ENCODE results near the gene TSHZ2. TPM values are rescaled to one million over a fixed set of nuclear protein-coding genes. Genes with fewer than 3 reads are reported as not detected.

Gene TSHZ2
- total RNA-seq, 1 experiment from 2014 or later = 0.07 TPM

DNA sequence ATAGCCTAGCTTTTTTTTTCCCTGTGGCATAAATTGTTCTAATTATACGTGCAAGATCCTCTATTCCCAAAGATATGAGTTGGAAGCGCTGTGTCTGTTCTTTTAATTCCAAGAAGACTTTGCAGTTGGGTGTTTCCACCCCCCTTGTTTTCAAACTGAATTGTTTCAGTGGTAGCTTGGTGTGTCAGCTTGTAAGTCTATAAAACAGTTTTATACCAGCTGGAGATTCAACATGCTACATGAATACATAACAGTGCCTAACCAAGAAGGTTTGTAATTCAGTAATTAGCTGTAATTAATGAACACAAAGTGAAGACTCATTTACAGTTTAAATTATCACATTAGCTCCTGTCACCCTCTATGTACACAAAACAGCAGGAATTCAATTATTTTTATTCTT lies 467.5 kb downstream of the TSHZ2 start:
- Histone ChIP-seq H3K9me3 (ENCODE audit: control insufficient read depth in 1 of 2, insufficient read depth in 1 of 2, low read depth in 1 of 2, low read length in 2 of 2) (no peaks in the 10 kb centered on the region), H3K79me2 (ENCODE audit: insufficient read depth, low read length) (no peaks in the 10 kb centered on the region), H3K27ac (ENCODE audit: low read depth, low read length) (no peak overlapping the region), H3K9ac (ENCODE audit: low read length) (no peak overlapping the region), H3K4me1 (ENCODE audit: control insufficient read depth in 1 of 2, insufficient read depth in 2 of 2, low read length in 2 of 2) (no peaks in the 10 kb centered on the region), H2AFZ (ENCODE audit: low read depth, low read length, poor library complexity, severe bottlenecking) (no peak overlapping the region), H3K27me3 (ENCODE audit: insufficient read depth, low read length) (no peaks in the 10 kb centered on the region), H3K9me2 (ENCODE audit: insufficient read depth) (no peaks in the 10 kb centered on the region), H3K4me2 (ENCODE audit: low read length) (no peak overlapping the region), H4K20me1 (ENCODE audit: insufficient read depth) (no peaks in the 10 kb centered on the region), H3K4me3 (replicated peaks in 1 of 2; ENCODE audit: low read depth in 1 of 2, low read length in 2 of 2) (no peak overlapping the region), H3K36me3 (ENCODE audit: control insufficient read depth in 1 of 2, insufficient read depth in 2 of 2, low read length in 2 of 2) (no peaks in the 10 kb centered on the region)
- ChIA-PET CTCF (no interaction called here), RAD21 (ENCODE audit: low non-redundant PET in 1 of 2, low total read pairs in 2 of 2, uncharacterized antibody in 2 of 2, unreplicated experiment in 2 of 2) (no interaction called here), POLR2A (no interaction called here)
- no TSS peak for BruUV-seq (replicated peaks)
- ATAC-seq (no peak), DNase-seq (ENCODE audit: low read depth, low spot score) (no peak)
- intact Hi-C loops (cut with micrococcal nuclease) = no loop called here
- TF ChIP-seq, protein P1, sequence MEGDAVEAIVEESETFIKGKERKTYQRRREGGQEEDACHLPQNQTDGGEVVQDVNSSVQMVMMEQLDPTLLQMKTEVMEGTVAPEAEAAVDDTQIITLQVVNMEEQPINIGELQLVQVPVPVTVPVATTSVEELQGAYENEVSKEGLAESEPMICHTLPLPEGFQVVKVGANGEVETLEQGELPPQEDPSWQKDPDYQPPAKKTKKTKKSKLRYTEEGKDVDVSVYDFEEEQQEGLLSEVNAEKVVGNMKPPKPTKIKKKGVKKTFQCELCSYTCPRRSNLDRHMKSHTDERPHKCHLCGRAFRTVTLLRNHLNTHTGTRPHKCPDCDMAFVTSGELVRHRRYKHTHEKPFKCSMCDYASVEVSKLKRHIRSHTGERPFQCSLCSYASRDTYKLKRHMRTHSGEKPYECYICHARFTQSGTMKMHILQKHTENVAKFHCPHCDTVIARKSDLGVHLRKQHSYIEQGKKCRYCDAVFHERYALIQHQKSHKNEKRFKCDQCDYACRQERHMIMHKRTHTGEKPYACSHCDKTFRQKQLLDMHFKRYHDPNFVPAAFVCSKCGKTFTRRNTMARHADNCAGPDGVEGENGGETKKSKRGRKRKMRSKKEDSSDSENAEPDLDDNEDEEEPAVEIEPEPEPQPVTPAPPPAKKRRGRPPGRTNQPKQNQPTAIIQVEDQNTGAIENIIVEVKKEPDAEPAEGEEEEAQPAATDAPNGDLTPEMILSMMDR (IDR thresholded peaks at IDR 0.05 in 2 of 3, conservative IDR thresholded peaks at IDR 0.05 in 1 of 3; ENCODE audit: borderline replicate concordance in 1 of 3, insufficient read depth in 1 of 3, low read depth in 2 of 3, low read length in 2 of 3) = no peak

DNA sequence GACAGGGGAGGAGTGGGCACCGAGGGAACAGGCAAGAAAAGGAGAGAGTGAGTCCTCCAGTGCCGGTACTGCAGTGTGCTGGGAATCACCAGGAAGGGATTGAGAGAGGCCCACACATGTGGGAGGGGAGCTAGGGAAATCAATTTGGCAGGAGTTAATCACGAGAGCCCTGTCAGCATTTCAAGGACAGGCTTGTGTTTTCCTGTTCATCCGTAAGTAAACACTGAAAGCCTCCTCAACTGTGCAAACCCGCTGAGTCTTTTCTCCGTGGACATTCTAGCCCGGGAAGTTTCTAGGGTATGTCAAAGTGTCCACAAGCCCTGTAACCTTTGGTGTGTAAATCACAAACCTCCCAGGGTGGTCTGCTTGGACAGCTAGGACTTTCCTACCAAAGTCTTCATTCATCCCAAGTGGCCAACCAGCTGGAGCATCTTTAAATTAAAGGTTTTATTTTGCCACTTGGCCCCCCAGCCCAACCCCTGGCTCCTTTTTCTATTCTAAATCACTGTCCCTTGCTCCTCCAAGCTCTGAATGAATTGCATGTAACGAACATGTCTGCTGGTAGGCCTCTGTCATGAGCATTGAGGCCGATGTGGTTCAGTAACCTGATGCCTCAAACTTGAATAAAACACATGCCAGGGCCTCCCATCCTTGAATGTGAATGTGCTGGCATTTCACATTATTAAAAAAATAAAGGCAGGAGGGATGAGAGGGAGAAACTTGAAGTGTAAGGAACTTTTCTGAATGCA lies 472.4 kb downstream of the TSHZ2 start:
- Histone ChIP-seq H3K4me2 (ENCODE audit: low read length) (no peak overlapping the region), H2AFZ (ENCODE audit: low read depth, low read length, poor library complexity, severe bottlenecking) (no peak overlapping the region), H3K36me3 (ENCODE audit: control insufficient read depth in 1 of 2, insufficient read depth in 2 of 2, low read length in 2 of 2) (no peaks in the 10 kb centered on the region), H3K27me3 (ENCODE audit: insufficient read depth, low read length) (no peaks in the 10 kb centered on the region), H3K27ac (ENCODE audit: low read depth, low read length) (no peak overlapping the region), H3K4me3 (replicated peaks in 1 of 2; ENCODE audit: low read depth in 1 of 2, low read length in 2 of 2) (no peak overlapping the region), H3K4me1 (ENCODE audit: control insufficient read depth in 1 of 2, insufficient read depth in 2 of 2, low read length in 2 of 2) (no peaks in the 10 kb centered on the region), H3K9me2 (ENCODE audit: insufficient read depth) (no peaks in the 10 kb centered on the region), H3K79me2 (ENCODE audit: insufficient read depth, low read length) (no peaks in the 10 kb centered on the region), H3K9ac (ENCODE audit: low read length) (no peak overlapping the region), H3K9me3 (ENCODE audit: control insufficient read depth in 1 of 2, insufficient read depth in 1 of 2, low read depth in 1 of 2, low read length in 2 of 2) (no peaks in the 10 kb centered on the region), H4K20me1 (ENCODE audit: insufficient read depth) (no peaks in the 10 kb centered on the region)
- DNase-seq (ENCODE audit: low read depth, low spot score) (no peak), ATAC-seq (no peak)
- POLR2A ChIA-PET = no interaction called here
- TF ChIP-seq SP1 (IDR thresholded peaks at IDR 0.05; ENCODE audit: low read depth) (no peak), JUND (IDR thresholded peaks at IDR 0.05) (no peak), EGR1 (IDR thresholded peaks at IDR 0.05; ENCODE audit: low read depth) (no peak), SIN3A (IDR thresholded peaks at IDR 0.05; ENCODE audit: low read depth) (no peak), CBX3 (IDR thresholded peaks at IDR 0.05; ENCODE audit: low read depth) (no peak), POLR2AphosphoS5 (IDR thresholded peaks at IDR 0.05; ENCODE audit: low read depth, low read length) (no peak), RAD21 (IDR thresholded peaks at IDR 0.05; ENCODE audit: low read depth) (no peak), ZFX (IDR thresholded peaks at IDR 0.05) (no peak), TCF7L2 (IDR thresholded peaks at IDR 0.05; ENCODE audit: borderline replicate concordance, extremely low read depth, insufficient read depth, insufficient read length) (no peak), YY1 (IDR thresholded peaks at IDR 0.05; ENCODE audit: extremely low read depth, insufficient replicate concordance, low read depth, low read length) (no peak), EZH2 (IDR thresholded peaks at IDR 0.05) (no peak), POLR2A (IDR thresholded peaks at IDR 0.05; ENCODE audit: borderline replicate concordance, extremely low read depth, insufficient read depth, insufficient read length) (no peak), ZNF274 (IDR thresholded peaks at IDR 0.05; ENCODE audit: low read depth, low read length) (no peak), ELF1 (IDR thresholded peaks at IDR 0.05; ENCODE audit: borderline replicate concordance, low read depth) (no peak)
- TF ChIP-seq, protein P1 (IDR thresholded peaks at IDR 0.05 in 2 of 3, conservative IDR thresholded peaks at IDR 0.05 in 1 of 3; ENCODE audit: borderline replicate concordance in 1 of 3, insufficient read depth in 1 of 3, low read depth in 2 of 3, low read length in 2 of 3) = no peak
- TF ChIP-seq, protein P2, sequence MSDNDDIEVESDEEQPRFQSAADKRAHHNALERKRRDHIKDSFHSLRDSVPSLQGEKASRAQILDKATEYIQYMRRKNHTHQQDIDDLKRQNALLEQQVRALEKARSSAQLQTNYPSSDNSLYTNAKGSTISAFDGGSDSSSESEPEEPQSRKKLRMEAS (IDR thresholded peaks at IDR 0.05) = no peak
- CTCF ChIA-PET = no interaction called here
- intact Hi-C loops (cut with micrococcal nuclease) = no loop called here
- RAD21 ChIA-PET (ENCODE audit: low non-redundant PET in 1 of 2, low total read pairs in 2 of 2, uncharacterized antibody in 2 of 2, unreplicated experiment in 2 of 2) = no interaction called here
- no TSS peak for BruUV-seq (replicated peaks)

All from HCT116 (cell line).